Right lobe of liver (tissue), 4 donors: ENCODE data around the gene AWAT2.

ENCODE experiments used
- POLR2A ChIP-seq: fragments of 450-650 bp; IDR thresholded peaks from one replicate; pipeline ENCODE4 v1.6.1; 2017; ENCODE audit warnings: antibody characterized with exemption, mild to moderate bottlenecking
- TF ChIP-seq, protein P1 (sequence below), 4 donors: fragments of 200-600 bp in 3 of 4; fragments of 450-650 bp in 1 of 4; IDR thresholded peaks; one replicate each; pipeline versions ENCODE4 v1.5.1 to v1.8.0; 2016 to 2022; ENCODE audit warnings: antibody characterized with exemption in 4 of 4, mild to moderate bottlenecking in 2 of 4
- donor health status: DM: no; HTN: no; CAD: no.
- donor health status: DM: no; HTN: no; CAD: no.
- donor health status: DM: no; HTN: yes; CAD: no.

GRCh38 chrX:70030301-70030767 lies 19.4 kb downstream of the AWAT2 start:
- TF ChIP-seq POLR2A = no peak
- TF ChIP-seq, protein P1, sequence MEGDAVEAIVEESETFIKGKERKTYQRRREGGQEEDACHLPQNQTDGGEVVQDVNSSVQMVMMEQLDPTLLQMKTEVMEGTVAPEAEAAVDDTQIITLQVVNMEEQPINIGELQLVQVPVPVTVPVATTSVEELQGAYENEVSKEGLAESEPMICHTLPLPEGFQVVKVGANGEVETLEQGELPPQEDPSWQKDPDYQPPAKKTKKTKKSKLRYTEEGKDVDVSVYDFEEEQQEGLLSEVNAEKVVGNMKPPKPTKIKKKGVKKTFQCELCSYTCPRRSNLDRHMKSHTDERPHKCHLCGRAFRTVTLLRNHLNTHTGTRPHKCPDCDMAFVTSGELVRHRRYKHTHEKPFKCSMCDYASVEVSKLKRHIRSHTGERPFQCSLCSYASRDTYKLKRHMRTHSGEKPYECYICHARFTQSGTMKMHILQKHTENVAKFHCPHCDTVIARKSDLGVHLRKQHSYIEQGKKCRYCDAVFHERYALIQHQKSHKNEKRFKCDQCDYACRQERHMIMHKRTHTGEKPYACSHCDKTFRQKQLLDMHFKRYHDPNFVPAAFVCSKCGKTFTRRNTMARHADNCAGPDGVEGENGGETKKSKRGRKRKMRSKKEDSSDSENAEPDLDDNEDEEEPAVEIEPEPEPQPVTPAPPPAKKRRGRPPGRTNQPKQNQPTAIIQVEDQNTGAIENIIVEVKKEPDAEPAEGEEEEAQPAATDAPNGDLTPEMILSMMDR (IDR thresholded peaks at IDR 0.05) = peak; percentile 73 to 80 (median 76)
